PC-3 (cell line): ENCODE measurements around the gene SERPINB6.

Source experiments
- EZH2 ChIP-seq: fragments of 300-600 bp; sonication (generic); IDR thresholded peaks from one replicate; pipeline ENCODE4 v1.6.1; 2017; ENCODE audit warnings: antibody characterized with exemption, mild to moderate bottlenecking, low read length; ENCODE audit not compliant: unreplicated experiment
- EZH2phosphoT487 ChIP-seq: fragments of 300-600 bp; sonication (generic); IDR thresholded peaks from 2 replicates; pipeline ENCODE4 v1.6.1; 2018; ENCODE audit warnings: mild to moderate bottlenecking, antibody characterized with exemption, low read length, borderline replicate concordance
- TF ChIP-seq, protein P1 (sequence below): fragments of 300-600 bp; sonication (generic); conservative IDR thresholded peaks from 2 replicates; pipeline ENCODE4 v1.5.1; 2017; ENCODE audit warnings: antibody characterized with exemption, low read depth, mild to moderate bottlenecking, low read length

DNA sequence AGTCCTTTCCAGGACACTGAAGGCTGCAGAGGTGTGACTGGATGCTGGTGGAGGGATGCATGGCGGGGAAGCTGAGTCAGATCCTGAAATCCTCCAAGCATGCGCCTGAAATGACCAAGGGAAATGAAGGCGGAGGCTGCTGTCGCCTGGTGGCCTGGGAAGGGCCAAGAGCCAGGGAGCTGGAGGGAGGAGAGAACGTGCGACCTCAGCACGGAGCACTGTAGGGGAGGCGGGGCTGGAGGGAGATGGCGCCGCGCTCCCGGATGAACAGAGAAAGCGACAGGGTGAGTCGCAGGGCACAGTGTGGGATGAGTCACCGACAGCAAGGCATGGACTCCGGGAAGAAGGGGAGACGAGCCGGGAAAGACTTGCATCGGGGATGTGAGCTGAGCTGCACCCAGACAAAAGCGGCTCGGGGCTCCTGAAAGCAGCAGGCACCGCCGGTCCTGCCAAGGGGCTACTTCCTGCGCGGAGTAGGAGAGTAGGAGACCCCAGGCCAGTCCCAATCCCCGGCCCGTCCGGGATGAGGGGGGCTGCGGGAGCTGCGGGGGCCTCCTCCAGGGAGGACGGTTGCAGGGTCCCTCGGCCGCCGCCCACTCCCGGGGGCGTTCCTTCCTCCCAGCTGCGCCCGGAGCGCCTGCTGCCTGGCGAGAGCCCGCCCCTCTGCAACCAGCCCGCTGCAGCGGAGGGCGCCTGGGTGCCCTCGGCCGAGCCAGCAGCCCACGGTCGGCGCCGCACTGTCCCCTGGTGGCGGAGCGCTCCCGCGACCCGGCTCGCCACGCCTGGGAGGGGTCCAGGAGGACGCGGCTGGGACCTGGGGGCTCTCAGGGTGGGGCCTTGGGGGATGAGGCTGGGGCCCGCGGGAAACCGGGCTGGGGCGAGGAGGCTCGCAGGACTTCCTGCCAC lies 17.3 kb upstream of the SERPINB6 start:
- TF ChIP-seq, protein P1, sequence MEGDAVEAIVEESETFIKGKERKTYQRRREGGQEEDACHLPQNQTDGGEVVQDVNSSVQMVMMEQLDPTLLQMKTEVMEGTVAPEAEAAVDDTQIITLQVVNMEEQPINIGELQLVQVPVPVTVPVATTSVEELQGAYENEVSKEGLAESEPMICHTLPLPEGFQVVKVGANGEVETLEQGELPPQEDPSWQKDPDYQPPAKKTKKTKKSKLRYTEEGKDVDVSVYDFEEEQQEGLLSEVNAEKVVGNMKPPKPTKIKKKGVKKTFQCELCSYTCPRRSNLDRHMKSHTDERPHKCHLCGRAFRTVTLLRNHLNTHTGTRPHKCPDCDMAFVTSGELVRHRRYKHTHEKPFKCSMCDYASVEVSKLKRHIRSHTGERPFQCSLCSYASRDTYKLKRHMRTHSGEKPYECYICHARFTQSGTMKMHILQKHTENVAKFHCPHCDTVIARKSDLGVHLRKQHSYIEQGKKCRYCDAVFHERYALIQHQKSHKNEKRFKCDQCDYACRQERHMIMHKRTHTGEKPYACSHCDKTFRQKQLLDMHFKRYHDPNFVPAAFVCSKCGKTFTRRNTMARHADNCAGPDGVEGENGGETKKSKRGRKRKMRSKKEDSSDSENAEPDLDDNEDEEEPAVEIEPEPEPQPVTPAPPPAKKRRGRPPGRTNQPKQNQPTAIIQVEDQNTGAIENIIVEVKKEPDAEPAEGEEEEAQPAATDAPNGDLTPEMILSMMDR = peak; percentile 86
- no peak for TF ChIP-seq EZH2
- TF ChIP-seq EZH2phosphoT487 = no peak
